D721Med (cell line): ENCODE data around the gene GK.
"Not testable (repeated sequence)": the region's sequence is repeated elsewhere in the genome, so short reads cannot be mapped to it uniquely, and the experiment has no call there.

Experiments used
- DNase-seq: peaks from one replicate; pipeline ENCODE4 v3.0.0; 2011; ENCODE audit warnings: low spot score; ENCODE audit not compliant: insufficient read length
- FAIRE-seq: peaks from 2 replicates; lab custom pipeline; 2011; peaks lifted over from hg19 to GRCh38; lab: Jason Lieb, UNC
- TF ChIP-seq, protein P1 (sequence below): IDR thresholded peaks from 2 replicates; pipeline ENCODE4 v1.5.1; 2012; ENCODE audit warnings: mild to moderate bottlenecking, control low read depth; ENCODE audit not compliant: insufficient read depth; ENCODE audit errors: missing control alignments

Gene GK

DNA sequence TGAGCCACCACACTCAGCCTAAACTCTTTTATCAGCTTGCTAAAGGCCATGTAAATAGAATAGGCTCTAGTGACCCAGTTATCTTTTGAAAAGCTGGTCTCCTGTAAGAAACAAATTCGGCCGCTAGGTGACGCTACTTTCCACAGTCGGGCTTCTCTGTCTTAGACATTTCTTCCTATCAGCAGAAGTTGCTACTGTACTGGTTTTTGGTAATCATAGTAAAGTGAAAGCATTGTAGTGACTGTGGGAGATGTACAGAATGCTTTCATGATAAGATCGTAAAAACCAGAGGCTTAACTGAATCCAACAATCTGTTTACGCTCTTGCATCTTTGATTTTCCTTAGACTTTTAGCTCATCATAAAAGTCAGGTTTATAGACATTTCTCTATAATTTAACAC lies 82.6 kb downstream of the GK start:
- TF ChIP-seq, protein P1, sequence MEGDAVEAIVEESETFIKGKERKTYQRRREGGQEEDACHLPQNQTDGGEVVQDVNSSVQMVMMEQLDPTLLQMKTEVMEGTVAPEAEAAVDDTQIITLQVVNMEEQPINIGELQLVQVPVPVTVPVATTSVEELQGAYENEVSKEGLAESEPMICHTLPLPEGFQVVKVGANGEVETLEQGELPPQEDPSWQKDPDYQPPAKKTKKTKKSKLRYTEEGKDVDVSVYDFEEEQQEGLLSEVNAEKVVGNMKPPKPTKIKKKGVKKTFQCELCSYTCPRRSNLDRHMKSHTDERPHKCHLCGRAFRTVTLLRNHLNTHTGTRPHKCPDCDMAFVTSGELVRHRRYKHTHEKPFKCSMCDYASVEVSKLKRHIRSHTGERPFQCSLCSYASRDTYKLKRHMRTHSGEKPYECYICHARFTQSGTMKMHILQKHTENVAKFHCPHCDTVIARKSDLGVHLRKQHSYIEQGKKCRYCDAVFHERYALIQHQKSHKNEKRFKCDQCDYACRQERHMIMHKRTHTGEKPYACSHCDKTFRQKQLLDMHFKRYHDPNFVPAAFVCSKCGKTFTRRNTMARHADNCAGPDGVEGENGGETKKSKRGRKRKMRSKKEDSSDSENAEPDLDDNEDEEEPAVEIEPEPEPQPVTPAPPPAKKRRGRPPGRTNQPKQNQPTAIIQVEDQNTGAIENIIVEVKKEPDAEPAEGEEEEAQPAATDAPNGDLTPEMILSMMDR = peak; percentile 57
- FAIRE-seq (no peak), DNase-seq (peak; percentile 23)

DNA sequence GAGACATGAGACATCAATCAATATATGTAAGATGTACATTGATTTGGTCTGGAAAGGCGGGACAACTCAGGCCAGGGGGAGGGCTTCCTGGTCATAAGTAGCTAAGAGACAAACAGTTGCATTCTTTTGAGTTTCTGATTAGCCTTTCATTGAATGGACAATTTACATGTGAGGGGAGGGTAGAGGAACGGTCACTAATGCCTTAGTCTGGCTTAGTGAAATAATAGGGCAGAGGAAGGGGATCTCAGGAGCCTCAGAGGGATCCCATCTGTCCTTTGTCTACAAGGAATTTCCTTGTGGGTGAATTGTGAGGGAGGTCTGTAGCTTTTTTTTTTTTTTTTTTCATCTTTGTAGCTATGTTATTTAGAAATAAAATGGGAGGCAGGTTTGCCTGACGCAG lies 88.3 kb downstream of the GK start:
- DNase-seq (no peak), FAIRE-seq (no peak)
- TF ChIP-seq, protein P1 = no peak

DNA sequence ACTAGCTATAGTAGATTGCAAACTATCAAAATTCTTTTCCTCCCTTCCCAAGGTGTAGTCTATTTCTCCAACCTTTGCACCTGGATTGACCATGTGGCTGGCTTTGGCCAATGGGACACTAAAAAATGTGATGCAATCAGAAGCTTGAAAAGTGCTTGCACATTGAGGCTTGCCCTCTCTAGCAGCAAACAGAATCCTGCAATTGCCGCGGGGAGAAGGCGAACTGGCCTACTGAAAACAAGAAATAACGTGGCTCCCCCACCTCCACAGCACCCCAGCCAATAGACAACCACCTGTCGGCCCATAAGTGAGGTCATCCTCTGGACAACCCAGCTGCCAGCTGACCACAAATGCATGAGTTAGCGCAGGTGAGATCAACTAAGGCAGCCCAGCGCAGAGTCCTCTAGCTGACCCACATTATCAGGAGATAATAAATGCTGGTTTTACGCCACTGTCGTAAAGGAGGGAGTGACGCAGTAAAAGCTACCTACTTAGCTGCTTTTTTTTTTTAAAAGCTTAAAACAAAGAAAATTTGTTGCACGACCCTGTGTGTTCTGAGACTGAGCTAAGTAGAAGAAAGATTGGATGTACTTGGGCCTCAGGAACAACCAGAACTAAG lies 95.2 kb downstream of the GK start:
- no peak for FAIRE-seq
- TF ChIP-seq, protein P1 = no peak
- DNase-seq = no peak

DNA sequence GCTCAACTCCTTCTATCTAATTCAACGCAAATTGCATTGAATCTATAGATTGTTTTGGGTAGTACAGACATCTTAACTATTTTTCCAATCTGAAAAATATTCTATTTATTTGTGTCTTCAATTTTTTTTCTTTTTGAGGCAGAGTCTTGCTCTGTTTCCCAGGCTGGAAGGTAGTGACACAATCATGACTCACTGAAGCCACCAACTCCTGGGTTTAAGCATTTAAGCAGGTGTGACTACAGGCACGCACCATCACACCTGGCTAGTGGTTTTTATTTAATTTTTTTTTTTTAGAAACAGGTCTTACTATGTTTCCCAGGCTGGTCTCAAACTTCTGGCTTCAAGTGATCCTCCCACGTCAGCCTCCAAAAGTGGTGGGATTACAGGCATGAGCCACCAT lies 98.3 kb downstream of the GK start:
- no peak for FAIRE-seq
- TF ChIP-seq, protein P1 = no peak

DNA sequence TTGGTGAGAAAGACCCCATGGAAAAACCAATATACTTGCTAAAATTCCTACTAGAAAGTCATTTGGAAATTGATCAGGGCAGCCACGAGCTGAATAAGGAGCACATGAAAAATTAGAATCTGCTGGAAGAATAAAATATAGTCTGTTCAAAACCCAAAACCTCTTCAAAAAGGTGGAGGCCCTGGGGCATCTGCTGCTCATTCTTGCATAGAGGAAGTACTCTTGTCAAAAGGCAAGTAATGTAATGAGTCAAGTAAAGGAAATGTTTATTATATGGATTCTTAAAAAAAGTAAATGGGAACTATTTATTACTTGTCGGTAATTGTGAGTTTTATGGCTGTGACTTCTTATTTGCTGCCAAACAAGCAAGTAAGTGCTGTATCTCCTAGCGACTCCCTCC lies 109.5 kb downstream of the GK start:
- no peak for FAIRE-seq
- TF ChIP-seq, protein P1 = no peak

More for the DNA sequence above, 98.3 kb downstream of the GK start:
- no peak for DNase-seq

DNA sequence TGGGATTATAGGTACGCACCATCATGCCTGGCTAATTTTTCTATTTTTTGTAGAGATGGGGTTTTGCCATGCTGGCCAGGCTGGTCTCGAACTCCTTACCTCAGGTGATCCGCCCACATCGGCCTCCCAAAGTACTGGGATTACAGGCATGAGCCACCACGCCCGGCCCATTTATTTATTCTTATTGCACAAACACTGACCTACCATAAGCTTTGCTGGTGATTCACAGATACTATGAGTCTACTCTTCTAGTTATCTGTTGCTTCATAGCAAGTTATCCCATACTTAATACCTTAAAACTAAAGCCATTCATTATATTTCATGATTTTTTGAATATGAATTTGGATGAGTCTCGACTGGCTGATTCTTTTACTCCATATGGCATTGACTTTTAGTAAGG lies 120.5 kb downstream of the GK start:
- FAIRE-seq, DNase-seq: not testable (repeated sequence)

More for the DNA sequence above, 109.5 kb downstream of the GK start:
- DNase-seq = no peak

DNA sequence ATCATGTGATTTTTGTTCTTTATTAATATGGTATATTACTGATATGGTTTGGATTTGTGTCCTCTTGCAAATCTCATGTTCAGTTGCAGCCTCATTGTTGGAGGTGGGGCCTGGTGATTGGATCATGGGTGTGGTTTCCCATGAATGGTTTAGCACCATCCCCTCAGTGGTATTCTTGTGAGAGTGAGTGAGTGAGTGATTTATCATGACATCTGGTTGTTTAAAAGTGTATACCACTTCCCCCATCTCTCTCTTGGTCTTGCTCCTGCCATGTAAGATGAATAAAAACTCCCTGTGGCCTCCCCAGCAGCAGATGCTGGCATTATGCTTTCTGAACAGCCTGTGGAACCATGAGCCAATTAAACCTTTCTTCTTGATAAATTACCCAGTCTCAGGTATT lies 124.4 kb downstream of the GK start:
- TF ChIP-seq, protein P1 = no peak
- FAIRE-seq (no peak), DNase-seq (no peak)
